Pons (tissue), 1 donor: ENCODE measurements around the gene NUMB.

Experiments
- DNase-seq: peaks from one replicate; pipeline ENCODE4 v3.0.0-alpha.2; 2016; ENCODE audit warnings: low spot score

NUMB gene

GRCh38 chr14:73458183-73458976 lies at the start of gene NUMB:
Gene NUMB, minus strand, starts transcription at chr14:73458546. Its CDS starts 102,795 bp downstream, at chr14:73355751.
- DNase-seq: peak; percentile 100

GRCh38 chr14:73503648-73504047 lies 45.3 kb upstream of the NUMB start:
- DNase-seq: no peak

GRCh38 chr14:73502017-73502619 lies 43.8 kb upstream of the NUMB start:
- DNase-seq: no peak

DNA sequence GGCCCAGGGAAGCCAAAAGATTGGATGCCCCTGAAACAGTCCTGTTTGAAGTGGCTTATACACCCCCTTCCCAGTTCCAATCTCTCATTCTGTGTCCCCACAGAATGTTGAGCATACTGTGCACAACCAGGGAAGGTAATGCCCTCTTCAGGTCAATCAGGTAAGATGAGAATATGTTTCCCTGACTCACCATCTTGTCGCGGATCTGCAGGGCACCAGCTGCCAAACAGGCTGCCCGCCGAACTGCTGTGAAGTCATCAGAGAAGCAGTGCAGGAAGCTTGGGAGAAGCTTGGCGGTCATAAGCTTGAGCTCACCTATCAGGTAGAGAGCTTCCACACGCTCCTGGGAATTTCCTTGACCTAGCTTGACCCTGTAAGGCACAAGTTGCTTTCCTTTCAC lies 42.0 kb upstream of the NUMB start:
- DNase-seq: no peak

GRCh38 chr14:73494593-73494992 lies 36.2 kb upstream of the NUMB start:
- no peak for DNase-seq

GRCh38 chr14:73492670-73493069 lies 34.3 kb upstream of the NUMB start:
- DNase-seq: no peak

DNA sequence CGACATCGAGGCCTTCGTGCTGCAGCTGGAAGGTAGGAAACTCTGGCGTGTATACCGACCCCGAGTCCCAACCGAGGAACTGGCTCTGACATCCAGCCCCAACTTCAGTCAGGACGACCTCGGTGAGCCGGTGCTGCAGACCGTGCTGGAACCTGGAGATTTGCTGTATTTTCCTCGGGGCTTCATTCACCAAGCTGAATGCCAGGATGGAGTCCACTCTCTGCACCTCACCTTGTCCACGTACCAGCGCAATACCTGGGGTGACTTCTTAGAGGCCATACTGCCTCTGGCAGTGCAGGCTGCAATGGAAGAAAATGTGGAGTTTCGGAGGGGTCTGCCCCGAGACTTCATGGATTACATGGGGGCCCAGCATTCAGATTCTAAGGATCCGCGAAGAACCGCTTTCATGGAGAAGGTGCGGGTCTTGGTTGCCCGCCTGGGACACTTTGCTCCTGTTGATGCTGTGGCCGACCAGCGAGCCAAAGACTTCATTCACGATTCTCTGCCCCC lies 33.8 kb upstream of the NUMB start:
- DNase-seq: no peak

GRCh38 chr14:73491256-73492042 lies 33.1 kb upstream of the NUMB start:
- no peak for DNase-seq

- DNase-seq: no peak
Measured at GRCh38 chr14:73489481-73490175, 31.3 kb upstream of the NUMB start.

DNA sequence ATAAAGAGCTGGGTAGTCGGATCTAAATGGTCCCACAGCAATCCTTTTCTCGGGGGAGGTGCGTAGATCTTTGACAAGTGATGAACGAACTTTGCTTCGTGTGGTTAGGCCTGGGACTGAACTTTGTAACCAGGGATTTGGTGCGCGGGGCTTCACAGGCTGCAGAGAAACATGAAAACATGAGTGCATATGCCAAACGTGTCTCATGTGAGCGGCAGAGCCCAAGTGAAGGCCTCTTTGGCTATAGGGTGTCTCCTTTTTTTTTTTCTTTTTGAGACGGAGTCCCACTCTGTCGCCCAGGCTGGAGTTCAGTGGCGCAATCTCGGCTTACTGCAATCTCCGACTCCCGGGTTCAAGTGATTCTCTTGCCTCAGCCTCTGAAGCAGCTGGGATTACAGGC lies 20.3 kb upstream of the NUMB start:
- no peak for DNase-seq

GRCh38 chr14:73477618-73478266 lies 19.4 kb upstream of the NUMB start:
- DNase-seq: peak; percentile 61

- DNase-seq: peak; percentile 82
Measured at GRCh38 chr14:73476451-73476931, 18.1 kb upstream of the NUMB start.

- DNase-seq: no peak
Measured at GRCh38 chr14:73474952-73475351, 16.6 kb upstream of the NUMB start.

DNA sequence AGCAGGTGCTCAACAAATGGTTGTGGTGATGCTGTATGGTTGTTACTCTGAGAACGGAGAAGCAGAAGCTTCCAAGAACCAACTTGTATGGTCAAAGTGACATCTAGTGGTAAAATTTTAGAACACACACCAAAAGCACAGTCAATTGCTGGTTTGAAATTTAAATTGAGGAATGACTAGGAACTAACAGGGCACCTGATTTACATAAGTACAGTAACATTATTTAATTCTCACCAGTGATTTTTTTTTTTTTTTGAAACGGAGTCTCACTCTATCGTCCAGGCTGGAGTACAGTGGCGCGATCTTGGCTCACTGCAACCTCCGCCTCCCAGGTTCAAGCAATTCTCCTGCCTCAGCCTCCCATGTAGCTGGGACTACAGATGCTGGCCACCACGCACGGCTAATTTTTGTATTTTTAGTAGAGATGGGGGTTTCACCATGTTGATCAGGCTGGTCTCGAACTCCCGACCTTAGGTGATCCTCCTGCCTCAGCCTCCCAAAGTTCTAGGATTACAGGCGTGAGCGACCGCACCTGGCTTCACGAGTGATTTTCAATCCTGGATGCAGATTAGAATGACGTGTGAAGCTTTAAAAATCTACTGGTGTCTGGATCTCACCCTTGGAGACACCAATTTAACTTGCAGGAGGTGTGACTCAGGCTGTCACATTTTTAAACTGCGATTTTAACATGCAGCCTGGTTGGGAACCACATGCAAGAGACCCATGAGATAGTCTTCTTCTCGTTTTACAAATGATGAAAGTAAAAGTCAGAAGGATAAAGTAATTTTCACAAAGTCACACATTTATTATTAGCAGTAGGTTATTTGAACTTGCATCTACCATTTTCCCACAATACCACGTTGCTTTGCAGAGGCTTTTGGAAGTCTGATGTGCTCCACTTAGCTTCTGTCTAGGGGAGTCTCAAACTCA lies 14.1 kb upstream of the NUMB start:
- DNase-seq: peak; percentile 88

GRCh38 chr14:73471582-73472184 lies 13.3 kb upstream of the NUMB start:
- no peak for DNase-seq

DNA sequence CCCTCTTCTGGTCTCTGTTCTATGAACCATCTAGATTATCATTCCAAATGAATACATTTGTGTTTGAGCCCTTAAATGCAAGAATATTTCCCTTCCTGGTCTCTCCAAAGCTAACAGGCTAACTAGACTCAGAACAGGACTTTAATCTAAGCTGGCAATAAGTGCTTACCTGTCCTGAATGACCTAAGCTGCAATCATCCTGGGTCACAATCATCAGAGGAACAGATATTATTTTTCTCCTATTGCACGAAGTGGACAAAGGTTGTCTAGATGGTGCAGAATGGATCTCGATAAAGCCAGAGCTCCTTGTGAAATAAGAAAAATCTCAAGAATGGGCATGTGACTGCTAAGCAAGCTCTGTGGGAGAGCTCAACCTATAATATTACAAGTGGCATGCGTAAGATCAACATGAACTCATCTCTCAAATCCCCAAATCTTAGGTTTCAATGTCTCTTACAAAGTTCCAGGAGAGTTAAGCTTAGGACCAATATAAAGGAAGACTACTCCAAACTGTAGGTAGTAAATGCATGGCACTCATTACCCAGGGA lies 10.6 kb upstream of the NUMB start:
- no peak for DNase-seq

DNA sequence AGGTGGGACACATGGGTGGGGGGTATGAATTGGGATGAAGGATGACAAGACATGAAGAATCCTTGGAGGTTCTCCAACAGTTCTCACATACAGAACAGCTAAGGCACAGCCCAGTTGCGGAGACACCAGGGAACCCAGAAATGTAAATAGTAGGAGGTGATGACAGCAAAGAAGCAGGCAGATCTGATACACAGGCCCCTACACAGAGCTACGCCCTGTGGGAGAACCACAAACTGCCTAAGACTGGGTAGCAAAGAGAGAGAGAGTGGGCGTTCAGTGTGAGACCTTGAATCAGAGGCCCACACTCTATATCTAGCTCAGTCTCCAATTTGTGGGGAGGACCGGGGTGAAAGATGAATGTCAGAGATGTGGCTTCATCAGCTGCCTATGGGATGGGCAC lies 9.5 kb upstream of the NUMB start:
- no peak for DNase-seq

GRCh38 chr14:73467377-73467776 lies 9.0 kb upstream of the NUMB start:
- no peak for DNase-seq

- DNase-seq: no peak
Measured at GRCh38 chr14:73466861-73467260, 8.5 kb upstream of the NUMB start.
